Measurements from ENCODE around the gene TBX1. TPM values are rescaled to one million over a fixed set of nuclear protein-coding genes. Genes with fewer than 3 reads are reported as not detected.
A peak's percentile ranks its signal among the peaks of the same experiment; 100 is the strongest.

TBX1 gene
- total RNA-seq, 1 experiment from 2014 or later: 3.9 TPM

DNA sequence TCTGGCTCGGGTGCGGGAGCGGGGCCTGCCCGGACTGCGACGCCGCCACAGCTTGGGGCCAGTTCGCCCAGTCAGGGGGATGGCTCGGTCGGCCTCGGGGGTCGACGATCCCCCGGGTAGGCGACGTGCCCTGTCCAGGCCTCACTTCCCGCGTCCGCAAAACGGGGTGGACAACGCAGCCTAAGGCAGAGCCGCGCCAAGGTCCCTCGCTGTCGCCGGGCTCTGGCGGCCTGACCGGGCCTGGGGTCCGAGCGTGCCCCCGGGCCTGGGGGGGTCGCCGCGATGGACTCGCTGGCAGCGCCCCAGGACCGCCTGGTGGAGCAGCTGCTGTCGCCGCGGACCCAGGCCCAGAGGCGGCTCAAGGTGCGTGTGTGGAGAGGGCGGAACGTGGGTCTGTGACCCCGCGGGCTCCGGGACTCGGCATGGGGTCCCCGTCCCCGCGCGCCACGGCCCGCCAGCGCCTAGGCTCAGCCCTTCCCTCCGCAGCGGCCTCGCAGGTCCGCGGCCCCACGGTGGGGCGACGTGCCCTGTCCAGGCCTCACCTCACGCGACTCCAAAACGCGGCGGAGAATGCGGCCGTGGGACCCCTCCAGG, 42.0 kb upstream of the TBX1 start:
- no peaks in the 10 kb centered on the region; a peak in 1 of 4 replicates for H3K36me3 ChIP-seq (ENCODE audit: control insufficient read depth in 1 of 2, insufficient read depth in 2 of 2, low read length in 2 of 2)
- H3K4me3 ChIP-seq (replicated peaks in 1 of 2; ENCODE audit: low read depth in 1 of 2, low read length in 2 of 2): peak overlapping the region; percentile 20 to 52; a peak in 3 of 4 replicates
- BruUV-seq (replicated peaks): no TSS peak
- TF ChIP-seq ZFX (IDR thresholded peaks at IDR 0.05) (peak; percentile 46; the same call in 1 of the 2 replicates), EGR1 (IDR thresholded peaks at IDR 0.05; ENCODE audit: low read depth) (no peak)
- RAD21 ChIA-PET (ENCODE audit: low non-redundant PET in 1 of 2, low total read pairs in 2 of 2, uncharacterized antibody in 2 of 2, unreplicated experiment in 2 of 2): no interaction called here
- H3K27ac ChIP-seq (ENCODE audit: low read depth, low read length): peak overlapping the region; percentile 84; the same call in 1 of the 2 replicates
- H2AFZ ChIP-seq (ENCODE audit: low read depth, low read length, poor library complexity, severe bottlenecking): no peak overlapping the region
- DNase-seq (ENCODE audit: low read depth, low spot score) (no peak), ATAC-seq (no peak)
- intact Hi-C loops (cut with micrococcal nuclease): loop anchor here (1.0 to 10.0 kb wide), 3 partner anchors 36 to 424 kb away; partner anchors contain the start of gene CLTCL1
- H3K4me2 ChIP-seq (ENCODE audit: low read length): peak overlapping the region; percentile 73
- no peaks in the 10 kb centered on the region for H3K9me2 ChIP-seq (ENCODE audit: insufficient read depth)
- no peaks in the 10 kb centered on the region for H3K79me2 ChIP-seq (ENCODE audit: insufficient read depth, low read length)
- peak overlapping the region; percentile 46 for H3K9ac ChIP-seq (ENCODE audit: low read length)
- POLR2A ChIA-PET: no interaction called here
- CTCF ChIA-PET: interaction anchor here (0.7 kb wide), 1 partner anchor 12 kb away, joined by 3 read pairs; no protein-coding TSS in a partner anchor
- H3K9me3 ChIP-seq (ENCODE audit: control insufficient read depth in 1 of 2, insufficient read depth in 1 of 2, low read depth in 1 of 2, low read length in 2 of 2): no peaks in the 10 kb centered on the region
- H3K27me3 ChIP-seq (ENCODE audit: insufficient read depth, low read length): no peaks in the 10 kb centered on the region
- peaks cover 17 to 40% of the 10 kb centered on the region in 2 experiments for H3K4me1 ChIP-seq (ENCODE audit: control insufficient read depth in 1 of 2, insufficient read depth in 2 of 2, low read length in 2 of 2)
- H4K20me1 ChIP-seq (ENCODE audit: insufficient read depth): no peaks in the 10 kb centered on the region

- Histone ChIP-seq H3K27ac (ENCODE audit: low read depth, low read length) (no peak overlapping the region; the same call in 1 of the 2 replicates), H3K9ac (ENCODE audit: low read length) (no peak overlapping the region), H2AFZ (ENCODE audit: low read depth, low read length, poor library complexity, severe bottlenecking) (no peak overlapping the region), H4K20me1 (ENCODE audit: insufficient read depth) (no peaks in the 10 kb centered on the region), H3K4me3 (replicated peaks in 1 of 2; ENCODE audit: low read depth in 1 of 2, low read length in 2 of 2) (no peak overlapping the region), H3K4me1 (ENCODE audit: control insufficient read depth in 1 of 2, insufficient read depth in 2 of 2, low read length in 2 of 2) (peaks cover 17 to 38% of the 10 kb centered on the region in 2 experiments), H3K36me3 (ENCODE audit: control insufficient read depth in 1 of 2, insufficient read depth in 2 of 2, low read length in 2 of 2) (no peaks in the 10 kb centered on the region; a peak in 1 of 4 replicates), H3K9me3 (ENCODE audit: control insufficient read depth in 1 of 2, insufficient read depth in 1 of 2, low read depth in 1 of 2, low read length in 2 of 2) (no peaks in the 10 kb centered on the region), H3K27me3 (ENCODE audit: insufficient read depth, low read length) (no peaks in the 10 kb centered on the region), H3K9me2 (ENCODE audit: insufficient read depth) (no peaks in the 10 kb centered on the region), H3K79me2 (ENCODE audit: insufficient read depth, low read length) (no peaks in the 10 kb centered on the region), H3K4me2 (ENCODE audit: low read length) (no peak overlapping the region)
- BruUV-seq (replicated peaks): no TSS peak
- no peak for ATAC-seq
- TF ChIP-seq POLR2A (IDR thresholded peaks at IDR 0.05; ENCODE audit: borderline replicate concordance, extremely low read depth, insufficient read depth, insufficient read length) (no peak), ZNF274 (IDR thresholded peaks at IDR 0.05; ENCODE audit: low read depth, low read length) (no peak), SP1 (IDR thresholded peaks at IDR 0.05; ENCODE audit: low read depth) (no peak)
- intact Hi-C loops (cut with micrococcal nuclease): loop anchor here (5.0 to 10.0 kb wide), 2 partner anchors 37 to 424 kb away; partner anchors contain the start of gene CLTCL1
- ChIA-PET RAD21 (ENCODE audit: low non-redundant PET in 1 of 2, low total read pairs in 2 of 2, uncharacterized antibody in 2 of 2, unreplicated experiment in 2 of 2) (no interaction called here), CTCF (interaction anchor here (1.1 kb wide), 1 partner anchor 11 kb away, joined by 3 read pairs; no protein-coding TSS in a partner anchor), POLR2A (no interaction called here)
- no peak for DNase-seq (ENCODE audit: low read depth, low spot score)
These were observed 41.5 kb upstream of the TBX1 start for GRCh38 chr22:19719050-19719482.

Data from HCT116 (cell line).